ENCODE measurements around the gene CTBP2.

Gene CTBP2

GRCh38 chr10:125015356-125015944 is 144.9 kb downstream of the CTBP2 start:
- no peak for TF ChIP-seq CTCF (IDR thresholded peaks at IDR 0.05; ENCODE audit: low read depth, low read length, missing control alignments)
- H3K4me3 ChIP-seq (ENCODE audit: low read depth, low read length) = no peak overlapping the region
- no peak for DNase-seq (ENCODE audit: low read depth)

- H3K4me3 ChIP-seq (ENCODE audit: low read depth, low read length) = no peak overlapping the region
- TF ChIP-seq CTCF (IDR thresholded peaks at IDR 0.05; ENCODE audit: low read depth, low read length, missing control alignments) = no peak
- no peak for DNase-seq (ENCODE audit: low read depth)
Measured at GRCh38 chr10:125014836-125015355, 145.5 kb downstream of the CTBP2 start.

DNA sequence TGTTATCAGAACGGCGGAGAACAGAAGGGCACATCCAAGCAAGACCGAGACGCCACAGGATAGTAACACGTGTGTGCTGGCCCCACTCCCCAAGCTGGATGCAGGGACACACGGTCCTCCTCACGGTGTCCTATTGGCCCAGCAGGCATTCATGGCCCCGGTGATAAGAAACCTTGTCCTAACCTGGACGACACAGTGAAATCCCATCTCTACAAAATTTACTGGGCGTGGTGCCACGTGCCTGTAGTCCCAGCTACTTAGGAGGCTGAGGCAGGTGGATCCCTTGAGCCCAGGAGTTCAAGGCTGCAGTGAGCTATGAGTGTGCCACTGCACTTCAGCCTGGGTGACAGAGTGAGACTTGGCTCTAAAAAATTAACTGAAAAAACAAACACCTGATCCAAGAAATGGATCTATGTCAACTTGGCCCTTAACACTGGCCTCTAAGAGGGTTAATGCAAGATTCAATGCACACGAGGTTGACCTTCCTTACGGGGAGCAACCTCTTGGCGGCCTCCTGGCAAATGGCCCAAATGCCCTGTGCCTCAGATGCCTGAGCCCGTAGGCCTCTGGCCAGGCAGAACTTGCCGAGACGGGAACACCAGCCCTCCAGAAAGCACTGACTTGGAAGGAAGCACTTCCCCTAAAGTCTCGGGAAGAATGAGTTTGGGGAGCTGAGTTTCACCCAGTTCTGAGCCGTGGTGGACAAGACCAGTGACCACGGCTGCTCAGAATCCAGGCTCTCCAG is 146.1 kb downstream of the CTBP2 start:
- TF ChIP-seq CTCF (IDR thresholded peaks at IDR 0.05; ENCODE audit: low read depth, low read length, missing control alignments) = no peak
- DNase-seq (ENCODE audit: low read depth) = no peak
- no peak overlapping the region for H3K4me3 ChIP-seq (ENCODE audit: low read depth, low read length)

DNA sequence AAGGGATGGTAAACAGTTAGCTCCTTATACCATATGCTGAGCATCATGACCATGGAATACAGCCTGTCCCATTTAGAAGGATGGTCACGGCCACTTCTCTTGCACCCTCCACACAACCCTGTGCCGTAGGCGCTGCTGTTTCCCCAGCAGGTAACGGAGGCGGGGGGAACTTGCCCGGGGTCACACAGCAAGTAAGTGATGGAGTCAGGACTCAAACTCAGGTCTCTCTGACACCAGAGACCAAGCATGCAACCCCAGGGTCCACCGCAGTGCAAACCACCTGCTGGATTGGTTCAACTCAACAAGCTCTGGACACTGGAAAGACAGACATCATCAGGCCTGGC is 146.9 kb downstream of the CTBP2 start:
- H3K4me3 ChIP-seq (ENCODE audit: low read depth, low read length) = no peak overlapping the region
- no peak for TF ChIP-seq CTCF (IDR thresholded peaks at IDR 0.05; ENCODE audit: low read depth, low read length, missing control alignments)
- DNase-seq (ENCODE audit: low read depth) = no peak

- no peak overlapping the region for H3K4me3 ChIP-seq (ENCODE audit: low read depth, low read length)
- no peak for DNase-seq (ENCODE audit: low read depth)
- TF ChIP-seq CTCF (IDR thresholded peaks at IDR 0.05; ENCODE audit: low read depth, low read length, missing control alignments) = no peak
Measured at GRCh38 chr10:125012851-125013528, 147.4 kb downstream of the CTBP2 start.

GRCh38 chr10:125011926-125012705 is 148.2 kb downstream of the CTBP2 start:
- no peak overlapping the region for H3K4me3 ChIP-seq (ENCODE audit: low read depth, low read length)
- no peak for DNase-seq (ENCODE audit: low read depth)
- TF ChIP-seq CTCF (IDR thresholded peaks at IDR 0.05; ENCODE audit: low read depth, low read length, missing control alignments) = no peak

Data from GM12864 (cell line).